GM23338 (cell line): Measurements from ENCODE around the gene SNX10. TPM values are rescaled to one million over a fixed set of nuclear protein-coding genes. Genes with fewer than 3 reads are reported as not detected.

Experiments
- ATAC-seq: fragments of 200-7000 bp; cut with Tn5 transposase; 3 replicates; pipeline ENCODE4 v1.9.1; 2020
- DNase-seq: peaks from one replicate; pipeline ENCODE4 v3.0.0-alpha.2; 2015; ENCODE audit warnings: low spot score
- H2AFZ ChIP-seq: fragments of 200-600 bp; sonication (generic); 2 replicates; pipeline ENCODE4 v1.8.0; 2016; ENCODE audit warnings: antibody characterized with exemption, mild to moderate bottlenecking, moderate library complexity
- H3F3A ChIP-seq: fragments of 200-600 bp; sonication (generic); replicated peaks from 2 replicates; pipeline ENCODE4 v1.8.0; 2017; ENCODE audit warnings: antibody characterized with exemption, mixed run types, low read depth
- H3K27ac ChIP-seq: fragments of 200-600 bp; sonication (generic); 2 replicates; pipeline ENCODE4 v1.6.1; 2016; ENCODE audit warnings: low read depth
- H3K27me3 ChIP-seq: fragments of 200-600 bp; sonication (generic); 2 replicates; pipeline ENCODE4 v1.8.0; 2016; ENCODE audit warnings: mild to moderate bottlenecking, mixed run types, moderate library complexity; ENCODE audit not compliant: insufficient read depth
- H3K36me3 ChIP-seq: fragments of 200-600 bp; sonication (generic); 2 replicates; pipeline ENCODE4 v1.8.0; 2016; ENCODE audit warnings: mild to moderate bottlenecking; ENCODE audit not compliant: insufficient read depth
- H3K4me1 ChIP-seq: fragments of 200-600 bp; sonication (generic); 2 replicates; pipeline ENCODE4 v1.8.0; 2016; ENCODE audit warnings: mild to moderate bottlenecking, moderate library complexity; ENCODE audit not compliant: insufficient read depth
- H3K4me2 ChIP-seq: fragments of 200-600 bp; sonication (generic); 2 replicates; pipeline ENCODE4 v1.7.1; 2017; ENCODE audit warnings: mixed run types
- H3K4me3 ChIP-seq: fragments of 200-600 bp; sonication (generic); 2 replicates; pipeline ENCODE4 v1.6.1; 2016; ENCODE audit warnings: mixed run types
- H3K79me2 ChIP-seq: fragments of 200-600 bp; sonication (generic); replicated peaks from 2 replicates; pipeline ENCODE4 v1.8.0; 2017; ENCODE audit warnings: mild to moderate bottlenecking; ENCODE audit not compliant: insufficient read depth
- H3K9me2 ChIP-seq: fragments of 200-600 bp; sonication (generic); 2 replicates; pipeline ENCODE4 v1.8.0; 2017; ENCODE audit not compliant: insufficient read depth
- H4K20me1 ChIP-seq: fragments of 200-600 bp; sonication (generic); replicated peaks from 2 replicates; pipeline ENCODE4 v1.8.0; 2017; ENCODE audit warnings: mild to moderate bottlenecking; ENCODE audit not compliant: insufficient read depth
- H3K27ac Mint-ChIP-seq: 2 replicates; pipeline ENCODE4 v1.8.0; 2020; ENCODE audit warnings: inconsistent platforms, mild to moderate bottlenecking, moderate library complexity, mixed read lengths
- H3K27me3 Mint-ChIP-seq: 3 replicates; pipeline ENCODE4 v1.8.0; 2022; ENCODE audit warnings: low read depth, mild to moderate bottlenecking, moderate library complexity, mixed read lengths, inconsistent platforms; ENCODE audit not compliant: insufficient read depth, poor library complexity
- H3K36me3 Mint-ChIP-seq: 3 replicates; pipeline ENCODE4 v1.8.0; 2021; ENCODE audit warnings: low read depth, mild to moderate bottlenecking, inconsistent platforms, moderate library complexity, mixed read lengths
- H3K4me1 Mint-ChIP-seq: 3 replicates; pipeline ENCODE4 v1.8.0; 2020; ENCODE audit warnings: mild to moderate bottlenecking, inconsistent platforms, mixed read lengths
- H3K4me3 Mint-ChIP-seq: 3 replicates; pipeline ENCODE4 v1.8.0; 2021; ENCODE audit warnings: moderate library complexity, mild to moderate bottlenecking, inconsistent platforms, mixed read lengths
- H3K9me3 Mint-ChIP-seq: 3 replicates; pipeline ENCODE4 v1.8.0; 2020; ENCODE audit warnings: moderate library complexity, mild to moderate bottlenecking, inconsistent platforms, mixed read lengths
- CREB1 ChIP-seq: fragments of 250-450 bp; sonication (Bioruptor Pico); IDR thresholded peaks from 2 replicates; pipeline ENCODE4 v1.5.0; 2020; ENCODE audit warnings: low read depth, mild to moderate bottlenecking, moderate library complexity
- ETS1 ChIP-seq: IDR thresholded peaks from 2 replicates; pipeline ENCODE4 v1.6.1; 2016; ENCODE audit warnings: antibody characterized with exemption
- EZH2 ChIP-seq: fragments of 200-600 bp; sonication (generic); IDR thresholded peaks from one replicate; pipeline ENCODE4 v1.8.0; 2017; ENCODE audit warnings: antibody characterized with exemption, mild to moderate bottlenecking, low read depth; ENCODE audit not compliant: unreplicated experiment
- EZH2phosphoT487 ChIP-seq: fragments of 200-600 bp; sonication (generic); IDR thresholded peaks from one replicate; pipeline ENCODE4 v1.8.1; 2018; ENCODE audit warnings: antibody characterized with exemption; ENCODE audit not compliant: unreplicated experiment
- JUNB ChIP-seq: IDR thresholded peaks from one replicate; pipeline ENCODE4 v1.6.1; 2016; ENCODE audit warnings: antibody characterized with exemption; ENCODE audit not compliant: unreplicated experiment
- NANOG ChIP-seq: IDR thresholded peaks from 2 replicates; pipeline ENCODE4 v1.6.1; 2016; ENCODE audit warnings: antibody characterized with exemption, borderline replicate concordance
- POLR2AphosphoS5 ChIP-seq: IDR thresholded peaks from 2 replicates; pipeline ENCODE4 v1.6.1; 2016; ENCODE audit warnings: antibody characterized with exemption, low read depth
- STAT1 ChIP-seq: IDR thresholded peaks from one replicate; pipeline ENCODE4 v1.6.1; 2016; ENCODE audit warnings: antibody characterized with exemption; ENCODE audit not compliant: unreplicated experiment
- ZNF114 ChIP-seq: fragments of 250-450 bp; sonication (Bioruptor Pico); IDR thresholded peaks from 2 replicates; pipeline ENCODE4 v1.5.0; 2020; ENCODE audit warnings: mild to moderate bottlenecking, moderate library complexity
- ZNF331 ChIP-seq: fragments of 250-450 bp; sonication (Bioruptor Pico); IDR thresholded peaks from 2 replicates; pipeline ENCODE4 v1.5.0; 2020; ENCODE audit warnings: low read depth, mild to moderate bottlenecking, moderate library complexity
- polyA plus RNA-seq: library from polyadenylated mRNA; unstranded; fragments of >200 nt; fragmentation: Nextera tagmentation; extraction: Ambion mirVana; gene quantifications from 2 replicates; pipeline ENCODE4 v1.2.1, GENCODE V29; 2016
- total RNA-seq: library from RNA; depleted of rRNA; stranded (reverse); fragments of >200 nt; shearing (Covaris generic); gene quantifications from 2 replicates; pipeline ENCODE4 v1.2.3, GENCODE V29; 2014
- TF ChIP-seq, protein P1 (sequence below): fragments of 250-450 bp; sonication (Bioruptor Pico); IDR thresholded peaks from 2 replicates; pipeline ENCODE4 v1.5.0; 2020; ENCODE audit warnings: mild to moderate bottlenecking, moderate library complexity
- TF ChIP-seq, protein P2 (sequence below), 2 experiments: fragments of 200-600 bp in 1 of 2; sonication (generic) in 1 of 2; conservative IDR thresholded peaks; 2 replicates each; pipeline versions ENCODE4 v1.5.1 to v1.6.1; 2016 to 2017; ENCODE audit warnings: antibody characterized with exemption in 2 of 2, low read depth in 2 of 2, mild to moderate bottlenecking in 2 of 2, moderate library complexity in 1 of 2
- TF ChIP-seq, protein P3 (sequence below): IDR thresholded peaks from one replicate; pipeline ENCODE4 v1.6.1; 2018; ENCODE audit warnings: antibody characterized with exemption; ENCODE audit not compliant: unreplicated experiment

Gene SNX10
- total and polyA plus RNA-seq, 2 experiments from 2014 or later = 15.8 to 17.8 TPM

- H3K4me1 ChIP-seq = no peaks in the 10 kb centered on the region; the same call in 1 of the 2 replicates
- H2AFZ ChIP-seq = no peak overlapping the region
- Mint-ChIP-seq H3K36me3 (no peaks in the 10 kb centered on the region), H3K27ac (no peak overlapping the region), H3K27me3 (peaks cover 3% of the 10 kb centered on the region), H3K9me3 (no peaks in the 10 kb centered on the region), H3K4me1 (peaks cover 6% of the 10 kb centered on the region; the same call in 2 of the 3 replicates), H3K4me3 (no peak overlapping the region)
- H3K36me3 ChIP-seq = no peaks in the 10 kb centered on the region
- no peaks in the 10 kb centered on the region for H4K20me1 ChIP-seq
- TF ChIP-seq CREB1 (CRISPR knock-in tag) = no peak
- no peak for TF ChIP-seq POLR2AphosphoS5
- TF ChIP-seq NANOG = no peak
- TF ChIP-seq JUNB = no peak
- TF ChIP-seq ETS1 = no peak
- TF ChIP-seq STAT1 = no peak
- TF ChIP-seq, protein P1, sequence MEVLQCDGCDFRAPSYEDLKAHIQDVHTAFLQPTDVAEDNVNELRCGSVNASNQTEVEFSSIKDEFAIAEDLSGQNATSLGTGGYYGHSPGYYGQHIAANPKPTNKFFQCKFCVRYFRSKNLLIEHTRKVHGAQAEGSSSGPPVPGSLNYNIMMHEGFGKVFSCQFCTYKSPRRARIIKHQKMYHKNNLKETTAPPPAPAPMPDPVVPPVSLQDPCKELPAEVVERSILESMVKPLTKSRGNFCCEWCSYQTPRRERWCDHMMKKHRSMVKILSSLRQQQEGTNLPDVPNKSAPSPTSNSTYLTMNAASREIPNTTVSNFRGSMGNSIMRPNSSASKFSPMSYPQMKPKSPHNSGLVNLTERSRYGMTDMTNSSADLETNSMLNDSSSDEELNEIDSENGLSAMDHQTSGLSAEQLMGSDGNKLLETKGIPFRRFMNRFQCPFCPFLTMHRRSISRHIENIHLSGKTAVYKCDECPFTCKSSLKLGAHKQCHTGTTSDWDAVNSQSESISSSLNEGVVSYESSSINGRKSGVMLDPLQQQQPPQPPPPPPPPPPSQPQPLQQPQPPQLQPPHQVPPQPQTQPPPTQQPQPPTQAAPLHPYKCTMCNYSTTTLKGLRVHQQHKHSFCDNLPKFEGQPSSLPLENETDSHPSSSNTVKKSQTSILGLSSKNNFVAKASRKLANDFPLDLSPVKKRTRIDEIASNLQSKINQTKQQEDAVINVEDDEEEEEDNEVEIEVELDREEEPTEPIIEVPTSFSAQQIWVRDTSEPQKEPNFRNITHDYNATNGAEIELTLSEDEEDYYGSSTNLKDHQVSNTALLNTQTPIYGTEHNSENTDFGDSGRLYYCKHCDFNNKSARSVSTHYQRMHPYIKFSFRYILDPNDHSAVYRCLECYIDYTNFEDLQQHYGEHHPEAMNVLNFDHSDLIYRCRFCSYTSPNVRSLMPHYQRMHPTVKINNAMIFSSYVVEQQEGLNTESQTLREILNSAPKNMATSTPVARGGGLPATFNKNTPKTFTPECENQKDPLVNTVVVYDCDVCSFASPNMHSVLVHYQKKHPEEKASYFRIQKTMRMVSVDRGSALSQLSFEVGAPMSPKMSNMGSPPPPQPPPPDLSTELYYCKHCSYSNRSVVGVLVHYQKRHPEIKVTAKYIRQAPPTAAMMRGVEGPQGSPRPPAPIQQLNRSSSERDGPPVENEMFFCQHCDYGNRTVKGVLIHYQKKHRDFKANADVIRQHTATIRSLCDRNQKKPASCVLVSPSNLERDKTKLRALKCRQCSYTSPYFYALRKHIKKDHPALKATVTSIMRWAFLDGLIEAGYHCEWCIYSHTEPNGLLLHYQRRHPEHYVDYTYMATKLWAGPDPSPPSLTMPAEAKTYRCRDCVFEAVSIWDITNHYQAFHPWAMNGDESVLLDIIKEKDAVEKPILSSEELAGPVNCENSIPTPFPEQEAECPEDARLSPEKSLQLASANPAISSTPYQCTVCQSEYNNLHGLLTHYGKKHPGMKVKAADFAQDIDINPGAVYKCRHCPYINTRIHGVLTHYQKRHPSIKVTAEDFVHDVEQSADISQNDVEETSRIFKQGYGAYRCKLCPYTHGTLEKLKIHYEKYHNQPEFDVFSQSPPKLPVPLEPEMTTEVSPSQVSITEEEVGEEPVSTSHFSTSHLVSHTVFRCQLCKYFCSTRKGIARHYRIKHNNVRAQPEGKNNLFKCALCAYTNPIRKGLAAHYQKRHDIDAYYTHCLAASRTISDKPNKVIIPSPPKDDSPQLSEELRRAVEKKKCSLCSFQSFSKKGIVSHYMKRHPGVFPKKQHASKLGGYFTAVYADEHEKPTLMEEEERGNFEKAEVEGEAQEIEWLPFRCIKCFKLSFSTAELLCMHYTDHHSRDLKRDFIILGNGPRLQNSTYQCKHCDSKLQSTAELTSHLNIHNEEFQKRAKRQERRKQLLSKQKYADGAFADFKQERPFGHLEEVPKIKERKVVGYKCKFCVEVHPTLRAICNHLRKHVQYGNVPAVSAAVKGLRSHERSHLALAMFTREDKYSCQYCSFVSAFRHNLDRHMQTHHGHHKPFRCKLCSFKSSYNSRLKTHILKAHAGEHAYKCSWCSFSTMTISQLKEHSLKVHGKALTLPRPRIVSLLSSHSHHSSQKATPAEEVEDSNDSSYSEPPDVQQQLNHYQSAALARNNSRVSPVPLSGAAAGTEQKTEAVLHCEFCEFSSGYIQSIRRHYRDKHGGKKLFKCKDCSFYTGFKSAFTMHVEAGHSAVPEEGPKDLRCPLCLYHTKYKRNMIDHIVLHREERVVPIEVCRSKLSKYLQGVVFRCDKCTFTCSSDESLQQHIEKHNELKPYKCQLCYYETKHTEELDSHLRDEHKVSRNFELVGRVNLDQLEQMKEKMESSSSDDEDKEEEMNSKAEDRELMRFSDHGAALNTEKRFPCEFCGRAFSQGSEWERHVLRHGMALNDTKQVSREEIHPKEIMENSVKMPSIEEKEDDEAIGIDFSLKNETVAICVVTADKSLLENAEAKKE (CRISPR knock-in tag) = no peak
- TF ChIP-seq, protein P2, sequence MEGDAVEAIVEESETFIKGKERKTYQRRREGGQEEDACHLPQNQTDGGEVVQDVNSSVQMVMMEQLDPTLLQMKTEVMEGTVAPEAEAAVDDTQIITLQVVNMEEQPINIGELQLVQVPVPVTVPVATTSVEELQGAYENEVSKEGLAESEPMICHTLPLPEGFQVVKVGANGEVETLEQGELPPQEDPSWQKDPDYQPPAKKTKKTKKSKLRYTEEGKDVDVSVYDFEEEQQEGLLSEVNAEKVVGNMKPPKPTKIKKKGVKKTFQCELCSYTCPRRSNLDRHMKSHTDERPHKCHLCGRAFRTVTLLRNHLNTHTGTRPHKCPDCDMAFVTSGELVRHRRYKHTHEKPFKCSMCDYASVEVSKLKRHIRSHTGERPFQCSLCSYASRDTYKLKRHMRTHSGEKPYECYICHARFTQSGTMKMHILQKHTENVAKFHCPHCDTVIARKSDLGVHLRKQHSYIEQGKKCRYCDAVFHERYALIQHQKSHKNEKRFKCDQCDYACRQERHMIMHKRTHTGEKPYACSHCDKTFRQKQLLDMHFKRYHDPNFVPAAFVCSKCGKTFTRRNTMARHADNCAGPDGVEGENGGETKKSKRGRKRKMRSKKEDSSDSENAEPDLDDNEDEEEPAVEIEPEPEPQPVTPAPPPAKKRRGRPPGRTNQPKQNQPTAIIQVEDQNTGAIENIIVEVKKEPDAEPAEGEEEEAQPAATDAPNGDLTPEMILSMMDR (conservative IDR thresholded peaks at IDR 0.05; ENCODE audit: low read depth in 2 of 2) = no peak
- TF ChIP-seq ZNF114 (CRISPR knock-in tag) = no peak
- no peak for TF ChIP-seq EZH2phosphoT487
- TF ChIP-seq ZNF331 (CRISPR knock-in tag) = no peak
- TF ChIP-seq, protein P3, sequence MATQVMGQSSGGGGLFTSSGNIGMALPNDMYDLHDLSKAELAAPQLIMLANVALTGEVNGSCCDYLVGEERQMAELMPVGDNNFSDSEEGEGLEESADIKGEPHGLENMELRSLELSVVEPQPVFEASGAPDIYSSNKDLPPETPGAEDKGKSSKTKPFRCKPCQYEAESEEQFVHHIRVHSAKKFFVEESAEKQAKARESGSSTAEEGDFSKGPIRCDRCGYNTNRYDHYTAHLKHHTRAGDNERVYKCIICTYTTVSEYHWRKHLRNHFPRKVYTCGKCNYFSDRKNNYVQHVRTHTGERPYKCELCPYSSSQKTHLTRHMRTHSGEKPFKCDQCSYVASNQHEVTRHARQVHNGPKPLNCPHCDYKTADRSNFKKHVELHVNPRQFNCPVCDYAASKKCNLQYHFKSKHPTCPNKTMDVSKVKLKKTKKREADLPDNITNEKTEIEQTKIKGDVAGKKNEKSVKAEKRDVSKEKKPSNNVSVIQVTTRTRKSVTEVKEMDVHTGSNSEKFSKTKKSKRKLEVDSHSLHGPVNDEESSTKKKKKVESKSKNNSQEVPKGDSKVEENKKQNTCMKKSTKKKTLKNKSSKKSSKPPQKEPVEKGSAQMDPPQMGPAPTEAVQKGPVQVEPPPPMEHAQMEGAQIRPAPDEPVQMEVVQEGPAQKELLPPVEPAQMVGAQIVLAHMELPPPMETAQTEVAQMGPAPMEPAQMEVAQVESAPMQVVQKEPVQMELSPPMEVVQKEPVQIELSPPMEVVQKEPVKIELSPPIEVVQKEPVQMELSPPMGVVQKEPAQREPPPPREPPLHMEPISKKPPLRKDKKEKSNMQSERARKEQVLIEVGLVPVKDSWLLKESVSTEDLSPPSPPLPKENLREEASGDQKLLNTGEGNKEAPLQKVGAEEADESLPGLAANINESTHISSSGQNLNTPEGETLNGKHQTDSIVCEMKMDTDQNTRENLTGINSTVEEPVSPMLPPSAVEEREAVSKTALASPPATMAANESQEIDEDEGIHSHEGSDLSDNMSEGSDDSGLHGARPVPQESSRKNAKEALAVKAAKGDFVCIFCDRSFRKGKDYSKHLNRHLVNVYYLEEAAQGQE = no peak
- TF ChIP-seq EZH2 = no peak
- H3K4me2 ChIP-seq = no peak overlapping the region
- H3K27ac ChIP-seq = no peak overlapping the region
- H3K27me3 ChIP-seq = no peaks in the 10 kb centered on the region
- DNase-seq (no peak), ATAC-seq (no peak)
- H3K79me2 ChIP-seq = no peaks in the 10 kb centered on the region
- H3K9me2 ChIP-seq = no peaks in the 10 kb centered on the region
- H3K4me3 ChIP-seq = no peak overlapping the region
- H3F3A ChIP-seq = no peaks in the 10 kb centered on the region
These were observed 16.4 kb upstream of the SNX10 start for GRCh38 chr7:26275213-26275612.
